ENCODE data around the gene PEAK1. TPM values are rescaled to one million over a fixed set of nuclear protein-coding genes. Genes with fewer than 3 reads are reported as not detected.

PEAK1 gene
- total and polyA plus RNA-seq, 9 of the 15 experiments (the other 6 are each of a cell fraction or from before 2014, with no cell fraction given) = 0.99 to 22.4 (median 10.8) TPM

DNA sequence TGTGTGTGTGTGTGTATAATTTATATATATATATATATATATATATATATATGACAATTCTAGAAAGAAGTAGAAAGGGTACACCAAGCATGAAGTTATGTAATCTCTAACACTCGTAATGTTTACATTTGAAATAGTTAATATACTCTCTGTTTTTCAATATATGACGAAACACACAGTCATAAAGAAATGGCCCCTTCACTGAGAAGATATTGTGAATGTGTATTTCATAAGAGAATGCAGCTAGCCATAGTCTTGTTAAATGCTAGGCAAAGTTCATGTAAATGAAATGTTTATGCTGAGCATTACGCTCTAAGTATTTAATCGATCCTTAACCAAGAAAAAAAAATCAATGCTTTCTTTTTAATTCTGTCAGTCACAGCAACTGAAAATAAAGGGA is 194.3 kb downstream of the PEAK1 start (continued):
- no peak for TF ChIP-seq YY1 (IDR thresholded peaks at IDR 0.05; ENCODE audit: borderline replicate concordance in 1 of 3, control insufficient read depth in 1 of 3, extremely low read depth in 1 of 3, insufficient read depth in 3 of 3, insufficient read length in 1 of 3, insufficient replicate concordance in 2 of 3, low read depth in 1 of 3, low read length in 2 of 3)

- POLR2A ChIA-PET = no interaction called here
- intact Hi-C loops (cut with micrococcal nuclease) = no loop called here
- BruUV-seq (replicated peaks) = no TSS peak
Observed at GRCh38 chr15:77225088-77225487, 194.8 kb downstream of the PEAK1 start.

More at GRCh38 chr15:77225088-77225487, 194.8 kb downstream of the PEAK1 start:
- DNase-seq (ENCODE audit: extremely low read depth in 1 of 4, low spot score in 3 of 4) (no peak), ATAC-seq (no peak), FAIRE-seq (no peak)
- no peak for TF ChIP-seq BRD4 (IDR thresholded peaks at IDR 0.05)
- no peak for TF ChIP-seq CREB1 (IDR thresholded peaks at IDR 0.05)
- TF ChIP-seq CREB1 (CRISPR knock-in tag; IDR thresholded peaks at IDR 0.05) = no peak
- TF ChIP-seq ZNF511 (CRISPR knock-in tag; IDR thresholded peaks at IDR 0.05) = no peak
- TF ChIP-seq BHLHE40 (IDR thresholded peaks at IDR 0.05; ENCODE audit: low read length) = no peak
- no peak for TF ChIP-seq POLR3A (IDR thresholded peaks at IDR 0.05; ENCODE audit: borderline replicate concordance, extremely low read depth, insufficient read depth, insufficient read length)
- TF ChIP-seq TFAM (CRISPR knock-in tag; conservative IDR thresholded peaks at IDR 0.05) = no peak
- H3K4me1 ChIP-seq (replicated peaks in 1 of 2; ENCODE audit: control insufficient read depth in 2 of 2, insufficient read depth in 2 of 2, low read length in 2 of 2) = peaks cover 0 to 14% of the 10 kb centered on the region in 2 experiments; a peak in 2 of 5 replicates
- WGBS (ENCODE audit: insufficient coverage, low coverage, missing lambda C conversion rate) = 62% methylated on average over 2 of the region's 2 CpGs
- in situ Hi-C loops (cut with MboI) = no loop called here
- no peaks in the 10 kb centered on the region for H3K9me1 ChIP-seq (ENCODE audit: control insufficient read depth, insufficient read depth, low read length)
- H3K79me2 ChIP-seq (ENCODE audit: control insufficient read depth, insufficient read depth, low read length) = no peaks in the 10 kb centered on the region
- H3K27me3 ChIP-seq (ENCODE audit: control insufficient read depth in 2 of 2, insufficient read depth in 2 of 2, low read length in 2 of 2) = no peaks in the 10 kb centered on the region
- no peak overlapping the region for H3K27ac ChIP-seq (ENCODE audit: extremely low read depth, low read depth, low read length)
- CTCF ChIA-PET (ENCODE audit: low intra/inter-chr PET ratio) = no interaction called here
- H3K36me3 ChIP-seq (ENCODE audit: control insufficient read depth, insufficient read depth, low read length) = no peaks in the 10 kb centered on the region
- H3K4me2 ChIP-seq (ENCODE audit: insufficient read depth, low read length) = no peak overlapping the region
- H3K9me3 ChIP-seq (replicated peaks; ENCODE audit: control insufficient read depth, insufficient read depth, low read depth, low read length) = no peaks in the 10 kb centered on the region
- H2AFZ ChIP-seq (ENCODE audit: low read depth, low read length) = no peak overlapping the region
- H3K9ac ChIP-seq (ENCODE audit: insufficient read depth in 1 of 2, low read depth in 2 of 2, low read length in 2 of 2) = no peak overlapping the region
- H4K20me1 ChIP-seq (replicated peaks; ENCODE audit: control insufficient read depth, insufficient read depth, low read length) = no peaks in the 10 kb centered on the region
- no peak overlapping the region for H3K4me3 ChIP-seq

Data from K562 (cell line).